ENCODE data around the gene P2RY6.

The P2RY6 gene

GRCh38 chr11:73281796-73282660 lies 9.9 kb downstream of the P2RY6 start:
- DNase-seq = no peak

- no peak for DNase-seq
Observed at GRCh38 chr11:73283276-73284000, 11.3 kb downstream of the P2RY6 start.

GRCh38 chr11:73284106-73284505 lies 12.0 kb downstream of the P2RY6 start:
- DNase-seq = no peak

GRCh38 chr11:73285721-73286120 lies 13.6 kb downstream of the P2RY6 start:
- no peak for DNase-seq

- no peak for DNase-seq
Observed at GRCh38 chr11:73286240-73286810, 14.2 kb downstream of the P2RY6 start.

GRCh38 chr11:73287400-73288101 lies 15.4 kb downstream of the P2RY6 start:
- no peak for DNase-seq

GRCh38 chr11:73288192-73288872 lies 16.2 kb downstream of the P2RY6 start:
- peak; percentile 5 for DNase-seq

GRCh38 chr11:73288873-73289707 lies 17.0 kb downstream of the P2RY6 start:
- no peak for DNase-seq

GRCh38 chr11:73290536-73290935 lies 18.4 kb downstream of the P2RY6 start:
- no peak for DNase-seq

GRCh38 chr11:73291196-73291595 lies 19.1 kb downstream of the P2RY6 start:
- no peak for DNase-seq

- no peak for DNase-seq
Observed at GRCh38 chr11:73291781-73292524, 19.8 kb downstream of the P2RY6 start.

- DNase-seq = no peak
Observed at GRCh38 chr11:73292525-73292894, 20.4 kb downstream of the P2RY6 start.

GRCh38 chr11:73293356-73293936 lies 21.3 kb downstream of the P2RY6 start:
- DNase-seq = no peak

GRCh38 chr11:73294604-73295003 lies 22.5 kb downstream of the P2RY6 start:
- no peak for DNase-seq

GRCh38 chr11:73295241-73295995 lies 23.3 kb downstream of the P2RY6 start:
- no peak for DNase-seq

- DNase-seq = no peak
Observed at GRCh38 chr11:73295996-73296318, 23.8 kb downstream of the P2RY6 start.

GRCh38 chr11:73296501-73297230 lies 24.5 kb downstream of the P2RY6 start:
- no peak for DNase-seq

- no peak for DNase-seq
Observed at GRCh38 chr11:73297231-73297590, 25.1 kb downstream of the P2RY6 start.

GRCh38 chr11:73297702-73298101 lies 25.6 kb downstream of the P2RY6 start:
- DNase-seq = no peak

All from SIG-M5 (cell line).